Prostate gland (tissue), 2 donors: ENCODE results near the gene PTPRG. TPM values are rescaled to one million over a fixed set of nuclear protein-coding genes. Genes with fewer than 3 reads are reported as not detected.
A peak's percentile ranks its signal among the peaks of the same experiment; 100 is the strongest.

Source experiments
- DNase-seq: peaks from one replicate; pipeline ENCODE4 v3.0.0-alpha.2; 2019; ENCODE audit warnings: low spot score
- H3K27ac ChIP-seq, 2 donors: fragments of 200-600 bp; sonication (generic); 2 replicates each; pipeline ENCODE4 v1.5.1; 2017 to 2019
- H3K27me3 ChIP-seq: fragments of 200-600 bp; sonication (generic); replicated peaks from 2 replicates; pipeline ENCODE4 v1.5.1; 2019; ENCODE audit not compliant: insufficient read depth
- H3K36me3 ChIP-seq, 2 donors: fragments of 200-600 bp; sonication (generic); 1 replicate in 1 of 2; 2 replicates in 1 of 2; pipeline versions ENCODE4 v1.5.1 to v1.8.1; 2017 to 2019
- H3K4me1 ChIP-seq: fragments of 200-600 bp; sonication (generic); replicated peaks from 2 replicates; pipeline ENCODE4 v1.5.1; 2019
- H3K4me3 ChIP-seq, 2 donors: fragments of 200-600 bp; sonication (generic); 2 replicates each; pipeline ENCODE4 v1.5.1; 2017 to 2019
- H3K9me3 ChIP-seq: fragments of 200-600 bp; sonication (generic); 2 replicates; pipeline ENCODE4 v1.5.1; 2017
- CTCF ChIP-seq, 4 experiments: fragments of 200-600 bp in 2 of 4; fragments of 450-650 bp in 2 of 4; sonication (generic) in 2 of 4; IDR thresholded peaks; 1 replicate in 3 of 4; 2 replicates in 1 of 4; pipeline ENCODE4 v1.5.1; 2016 to 2019; ENCODE audit warnings: antibody characterized with exemption in 4 of 4, mild to moderate bottlenecking in 2 of 4, moderate library complexity in 2 of 4
- POLR2A ChIP-seq: fragments of 450-650 bp; IDR thresholded peaks from one replicate; pipeline ENCODE4 v1.6.1; 2016; ENCODE audit warnings: antibody characterized with exemption, mild to moderate bottlenecking
- POLR2AphosphoS5 ChIP-seq: sonication (generic); formaldehyde crosslinking; IDR thresholded peaks from one replicate; pipeline ENCODE4 v1.6.1; 2017; ENCODE audit warnings: antibody characterized with exemption
- WGBS: methylation state at CpG from one replicate; pipeline ENCODE4 v1.1.5; 2018; 5-methylcytosine and 5-hydroxymethylcytosine counted together
- intact Hi-C: fragments of 100-400 bp; cut with DNase I; formaldehyde crosslinking; loops from one replicate; pipeline ENCODE4 v1.14.2; 2022
- total RNA-seq, 2 donors: library from RNA; depleted of rRNA; stranded (reverse); fragments of >200 nt; gene quantifications; one replicate each; pipeline ENCODE4 v1.1.0, GENCODE V29; 2016

Gene PTPRG
- total RNA-seq, 2 donors from 2014 or later: 22.0 to 78.6 TPM

GRCh38 chr3:61606196-61606595 lies 44.8 kb downstream of the PTPRG start:
- Histone ChIP-seq H3K27ac (no peak overlapping the region), H3K27me3 (no peaks in the 10 kb centered on the region), H3K4me3 (no peak overlapping the region), H3K9me3 (no peaks in the 10 kb centered on the region), H3K4me1 (no peaks in the 10 kb centered on the region), H3K36me3 (no peaks in the 10 kb centered on the region)
- 98% methylated on average over 6 of the region's 6 CpGs for WGBS
- DNase-seq: no peak
- intact Hi-C loops: no loop called here
- TF ChIP-seq CTCF (IDR thresholded peaks at IDR 0.05) (no peak), POLR2A (no peak), POLR2AphosphoS5 (no peak)

GRCh38 chr3:61608072-61608471 lies 46.7 kb downstream of the PTPRG start:
- Histone ChIP-seq H3K36me3 (no peaks in the 10 kb centered on the region), H3K4me3 (no peak overlapping the region), H3K4me1 (no peaks in the 10 kb centered on the region), H3K27me3 (no peaks in the 10 kb centered on the region), H3K9me3 (no peaks in the 10 kb centered on the region), H3K27ac (no peak overlapping the region)
- DNase-seq: no peak
- TF ChIP-seq POLR2AphosphoS5: no peak
- TF ChIP-seq POLR2A: no peak
- TF ChIP-seq CTCF (IDR thresholded peaks at IDR 0.05): no peak
- WGBS: 90% methylated on average over 6 of the region's 6 CpGs
- intact Hi-C loops: no loop called here

GRCh38 chr3:61608711-61609110 lies 47.3 kb downstream of the PTPRG start:
- TF ChIP-seq POLR2AphosphoS5 (no peak), POLR2A (no peak), CTCF (IDR thresholded peaks at IDR 0.05) (no peak)
- Histone ChIP-seq H3K4me1 (no peaks in the 10 kb centered on the region), H3K4me3 (no peak overlapping the region), H3K9me3 (no peaks in the 10 kb centered on the region), H3K27me3 (no peaks in the 10 kb centered on the region), H3K36me3 (no peaks in the 10 kb centered on the region), H3K27ac (no peak overlapping the region)
- no peak for DNase-seq
- WGBS: 80% methylated on average over 5 of the region's 5 CpGs
- intact Hi-C loops: no loop called here

- no peaks in the 10 kb centered on the region for H3K27me3 ChIP-seq
- H3K4me1 ChIP-seq: no peaks in the 10 kb centered on the region
- no peaks in the 10 kb centered on the region for H3K36me3 ChIP-seq
- peak; percentile 18 for DNase-seq
- no peaks in the 10 kb centered on the region for H3K9me3 ChIP-seq
- no peak overlapping the region for H3K27ac ChIP-seq
- TF ChIP-seq POLR2A (no peak), POLR2AphosphoS5 (peak; percentile 24), CTCF (IDR thresholded peaks at IDR 0.05) (no peak)
- WGBS: 33% methylated on average over 3 of the region's 3 CpGs
- no peak overlapping the region for H3K4me3 ChIP-seq
- intact Hi-C loops: no loop called here
Observed at GRCh38 chr3:61610316-61610715, 48.9 kb downstream of the PTPRG start.

GRCh38 chr3:61612211-61613194 lies 51.1 kb downstream of the PTPRG start:
- Histone ChIP-seq H3K27me3 (no peaks in the 10 kb centered on the region), H3K9me3 (no peaks in the 10 kb centered on the region), H3K4me3 (no peak overlapping the region), H3K36me3 (no peaks in the 10 kb centered on the region), H3K27ac (no peak overlapping the region), H3K4me1 (no peaks in the 10 kb centered on the region)
- no peak for TF ChIP-seq CTCF (IDR thresholded peaks at IDR 0.05)
- no peak for TF ChIP-seq POLR2A
- TF ChIP-seq POLR2AphosphoS5: no peak
- no peak for DNase-seq
- intact Hi-C loops: no loop called here
- WGBS: 76% methylated on average over 13 of the region's 13 CpGs
